HepG2 (cell line): ENCODE measurements around the gene CBX2. TPM values are rescaled to one million over a fixed set of nuclear protein-coding genes. Genes with fewer than 3 reads are reported as not detected.

Experiments
- CEBPB ChIP-seq: IDR thresholded peaks from 2 replicates; pipeline ENCODE4 v1.6.1; 2011; ENCODE audit warnings: low read depth, low read length, improper control_type of control experiment, borderline replicate concordance
- CENPX ChIP-seq: sonication (generic); formaldehyde crosslinking; IDR thresholded peaks from 2 replicates; pipeline ENCODE4 v1.9.0; 2021; ENCODE audit warnings: mild to moderate bottlenecking, missing genetic modification reagents, moderate library complexity
- KMT2A ChIP-seq: sonication (generic); formaldehyde crosslinking; IDR thresholded peaks from 2 replicates; pipeline ENCODE4 v1.4.0; 2020; ENCODE audit warnings: missing genetic modification reagents
- MTA1 ChIP-seq: sonication (generic); formaldehyde crosslinking; IDR thresholded peaks from 2 replicates; pipeline ENCODE4 v1.4.0; 2020; ENCODE audit warnings: missing genetic modification reagents, mild to moderate bottlenecking, borderline replicate concordance
- NFAT5 ChIP-seq: sonication (generic); formaldehyde crosslinking; IDR thresholded peaks from 2 replicates; pipeline ENCODE4 v1.4.0; 2020; ENCODE audit warnings: missing genetic modification reagents
- PRDM15 ChIP-seq: sonication (generic); formaldehyde crosslinking; IDR thresholded peaks from 2 replicates; pipeline ENCODE4 v1.4.0; 2020; ENCODE audit warnings: missing genetic modification reagents
- TBP ChIP-seq: sonication (generic); formaldehyde crosslinking; IDR thresholded peaks from 2 replicates; pipeline ENCODE4 v1.5.0; 2020; ENCODE audit warnings: missing genetic modification reagents
- ZBTB10 ChIP-seq: sonication (generic); formaldehyde crosslinking; IDR thresholded peaks from 2 replicates; pipeline ENCODE4 v1.4.0; 2020; ENCODE audit warnings: missing genetic modification reagents, borderline replicate concordance
- ZFX ChIP-seq: sonication (generic); formaldehyde crosslinking; IDR thresholded peaks from 2 replicates; pipeline ENCODE4 v1.4.0; 2020; ENCODE audit warnings: mild to moderate bottlenecking, low read depth, missing genetic modification reagents, moderate library complexity
- ZNF143 ChIP-seq: sonication (generic); formaldehyde crosslinking; IDR thresholded peaks from 2 replicates; pipeline ENCODE4 v1.4.0; 2020; ENCODE audit warnings: missing genetic modification reagents
- ZNF205 ChIP-seq: IDR thresholded peaks from 2 replicates; pipeline ENCODE4 v1.6.1; 2018; ENCODE audit warnings: missing biosample characterization, missing genetic modification reagents
- ZNF282 ChIP-seq: fragments of 450-650 bp; IDR thresholded peaks from 2 replicates; pipeline ENCODE4 v1.6.1; 2018; ENCODE audit not compliant: partially characterized antibody
- ZNF367 ChIP-seq: sonication (generic); formaldehyde crosslinking; IDR thresholded peaks from 2 replicates; pipeline ENCODE4 v1.4.0; 2020; ENCODE audit warnings: missing genetic modification reagents, borderline replicate concordance
- ZNF619 ChIP-seq: sonication (generic); formaldehyde crosslinking; IDR thresholded peaks from 2 replicates; pipeline ENCODE4 v1.4.0; 2020; ENCODE audit warnings: mild to moderate bottlenecking, missing genetic modification reagents
- ZNF747 ChIP-seq: sonication (generic); formaldehyde crosslinking; IDR thresholded peaks from 2 replicates; pipeline ENCODE4 v1.8.1; 2023; ENCODE audit warnings: missing genetic modification reagents, mild to moderate bottlenecking, borderline replicate concordance
- ZSCAN31 ChIP-seq: sonication (generic); formaldehyde crosslinking; IDR thresholded peaks from 2 replicates; pipeline ENCODE4 v1.5.0; 2020; ENCODE audit warnings: low read depth, mild to moderate bottlenecking, missing genetic modification reagents
- polyA plus RNA-seq, 8 experiments: library from polyadenylated mRNA; depleted of rRNA in 3 of 8; stranded (reverse) in 7 of 8; unstranded in 1 of 8; fragments of >200 nt; fragmentation: Illumina TruSeq in 4 of 8; extraction: Trizol in 4 of 8; gene quantifications; 2 replicates each; pipeline versions ENCODE4 v1.2.1 to v1.2.3, GENCODE V29; 2011 to 2016; ENCODE audit warnings: low read depth in 4 of 8, missing spikeins in 1 of 8, mixed read lengths in 1 of 8; ENCODE audit not compliant: insufficient read depth in 1 of 8
- total RNA-seq, 5 experiments: library from RNA; depleted of rRNA; stranded (reverse); fragments of >200 nt; fragmentation: Illumina TruSeq; extraction: Trizol; gene quantifications; 2 replicates each; pipeline ENCODE4 v1.2.3, GENCODE V29; 2016; ENCODE audit warnings: low read depth in 1 of 5

Gene CBX2
- total and polyA plus RNA-seq, 2 of the 13 experiments (the other 11 are each of a cell fraction or from before 2014, with no cell fraction given): 14.5 to 31.1 TPM

GRCh38 chr17:79742951-79743476 is 34.9 kb upstream of the CBX2 start (continued):
- TF ChIP-seq PRDM15 (CRISPR knock-in tag) (no peak), MTA1 (no peak), TBP (CRISPR knock-in tag) (no peak), ZNF205 (CRISPR knock-in tag) (peak; percentile 99), ZSCAN31 (CRISPR knock-in tag) (no peak; the same call in 1 of the 2 replicates), NFAT5 (CRISPR knock-in tag) (no peak), ZBTB10 (CRISPR knock-in tag) (peak; percentile 56; the same call in 1 of the 2 replicates), ZFX (CRISPR knock-in tag) (peak; percentile 91), ZNF282 (no peak), CENPX (no peak), KMT2A (CRISPR knock-in tag) (no peak), ZNF143 (CRISPR knock-in tag) (peak; percentile 84), ZNF619 (CRISPR knock-in tag) (no peak), ZNF747 (CRISPR knock-in tag) (peak; percentile 81; the same call in 1 of the 2 replicates), CEBPB (no peak), ZNF367 (no peak)
